ENCODE measurements around the gene TMEM129.
"Not testable (repeated sequence)": the region's sequence is repeated elsewhere in the genome, so short reads cannot be mapped to it uniquely, and the experiment has no call there.

The TMEM129 gene

GRCh38 chr4:1721666-1722550 is 785 bp upstream of the TMEM129 start:
- DNase-seq (ENCODE audit: low read depth in 2 of 2): no peak

DNA sequence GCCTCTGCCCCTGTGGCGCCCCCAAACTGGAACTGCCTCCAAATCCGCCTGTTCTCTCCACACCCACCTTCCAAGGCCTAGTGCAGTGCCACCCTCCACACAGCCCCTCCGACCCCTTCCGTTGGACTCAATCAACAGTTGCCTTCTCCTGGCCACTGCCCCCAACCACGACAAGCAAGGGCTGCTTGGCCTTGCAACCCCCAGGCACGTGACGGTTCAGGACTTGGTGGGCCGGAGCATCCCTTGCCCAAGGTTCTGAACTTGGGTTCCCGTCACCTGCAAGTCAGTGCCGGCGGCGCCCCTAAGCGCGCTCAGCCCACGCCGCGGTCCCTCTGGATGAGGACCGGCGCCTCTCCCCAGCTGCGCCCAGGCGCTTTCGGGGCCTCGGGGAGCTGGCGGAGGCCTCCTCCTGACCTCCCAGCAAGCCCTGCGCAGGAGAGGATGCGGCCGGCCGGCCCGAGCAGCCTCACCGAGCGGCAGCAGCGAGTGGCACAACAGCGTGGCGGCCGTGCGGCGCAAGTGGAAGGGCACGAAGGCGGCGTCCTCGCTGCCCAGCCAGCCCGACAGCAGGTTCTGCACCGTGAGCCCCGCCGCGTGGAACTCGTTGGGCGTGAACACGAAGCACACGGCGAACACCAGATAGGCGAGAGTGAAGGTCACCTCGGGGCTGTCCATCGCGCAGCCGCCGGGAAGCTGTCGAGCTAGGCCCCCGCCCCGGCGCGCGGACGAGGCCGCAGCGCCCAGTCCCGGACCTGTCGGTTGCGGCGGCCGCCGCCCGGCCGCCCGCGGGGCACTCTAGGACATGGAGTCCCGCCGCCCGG is 750 bp downstream of the TMEM129 start:
- DNase-seq (ENCODE audit: low read depth in 2 of 2): no peak

- no peak for DNase-seq (ENCODE audit: low read depth in 2 of 2)
Observed at GRCh38 chr4:1718095-1718850, 2.9 kb downstream of the TMEM129 start.

DNA sequence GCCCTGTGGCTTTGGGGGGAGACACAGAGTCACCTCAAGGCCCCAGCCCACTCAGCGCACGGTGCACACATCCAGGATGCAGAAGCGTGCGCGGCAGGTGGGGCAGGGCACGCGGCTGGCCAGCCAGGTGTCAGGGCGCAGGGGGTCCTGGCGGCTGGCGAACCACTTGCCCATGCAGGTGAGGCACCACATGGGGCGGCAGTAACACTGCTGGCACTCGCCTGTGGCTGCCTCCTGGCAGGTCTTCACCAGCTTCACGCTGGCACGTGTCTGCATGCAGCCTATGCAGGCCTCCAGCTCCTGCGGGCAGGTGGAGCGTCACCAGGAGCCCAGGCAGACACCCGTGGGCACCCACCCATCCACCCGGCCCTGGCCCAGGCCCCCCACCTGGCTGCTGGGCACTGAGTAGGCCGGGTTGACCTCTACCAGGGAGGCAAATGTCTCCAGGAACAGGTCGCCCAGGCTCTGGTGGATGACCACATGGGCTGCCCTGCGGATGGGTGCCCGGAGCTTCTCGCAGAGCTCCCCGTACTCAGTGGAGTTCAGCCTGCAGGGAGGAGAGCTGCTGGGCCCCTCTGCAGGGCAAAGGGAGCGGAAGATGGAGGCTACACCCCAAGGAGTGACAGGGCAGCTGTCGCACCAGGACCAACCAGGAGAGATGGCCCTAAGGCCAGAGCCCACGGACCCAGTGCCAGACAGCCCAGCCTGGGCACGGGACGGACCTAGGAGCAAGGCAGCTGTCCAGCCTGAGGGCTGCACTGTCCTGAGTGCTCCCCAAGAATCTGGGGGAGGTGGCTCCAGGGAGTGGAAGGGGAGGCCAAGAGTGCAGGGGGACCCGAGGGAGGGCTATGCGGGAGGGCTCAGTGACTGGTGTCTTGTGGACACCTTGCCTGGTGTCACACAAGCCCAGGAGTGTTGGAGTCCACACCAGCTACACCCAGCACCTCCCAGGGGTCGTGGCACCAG is 3.7 kb downstream of the TMEM129 start:
- no peak for DNase-seq (ENCODE audit: low read depth in 2 of 2)

DNA sequence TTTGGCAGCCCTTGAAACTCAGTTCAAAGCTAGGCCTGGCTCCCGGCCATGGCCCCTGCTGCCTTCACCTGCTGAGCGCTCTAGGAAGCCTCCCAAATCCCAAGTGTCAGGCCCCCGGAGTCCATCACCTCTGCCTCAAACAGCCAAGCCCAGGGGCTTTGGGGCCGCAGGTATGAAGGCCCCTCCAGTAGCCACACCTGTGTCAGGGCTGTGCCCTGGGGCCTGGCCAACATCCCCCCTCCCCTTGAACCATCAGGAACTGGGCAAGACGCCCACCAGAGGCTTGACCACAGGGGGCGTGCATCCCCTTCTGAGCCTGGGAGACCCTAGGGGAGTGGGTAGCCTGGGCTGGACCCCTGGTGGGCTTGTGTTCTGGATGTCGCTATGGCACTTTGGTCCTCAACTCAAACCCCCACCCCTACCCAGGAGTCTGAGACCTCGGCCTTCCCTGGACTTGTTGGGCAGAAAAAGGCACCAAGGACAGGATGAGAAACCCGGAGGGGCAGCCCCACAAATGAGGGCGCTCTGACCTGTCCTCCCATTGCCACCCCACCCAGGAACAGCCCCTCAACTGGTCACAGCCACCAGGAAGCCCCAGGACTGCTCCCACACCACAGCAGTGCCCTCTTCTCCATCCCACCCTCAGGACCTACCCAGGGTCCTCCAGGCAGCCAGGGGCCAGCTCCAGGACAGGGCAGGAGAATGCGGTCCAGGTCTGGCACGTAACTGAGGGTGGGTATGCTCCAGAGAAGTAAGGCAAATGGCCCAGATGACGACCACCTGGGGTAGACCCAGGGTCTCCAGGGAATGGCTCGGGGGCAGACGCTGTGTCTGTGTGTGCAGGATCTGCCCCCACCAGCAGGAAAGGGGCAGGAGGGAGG is 4.8 kb downstream of the TMEM129 start:
- DNase-seq (ENCODE audit: low read depth in 2 of 2): no peak

GRCh38 chr4:1715002-1715758 is 5.9 kb downstream of the TMEM129 start:
- no peak for DNase-seq (ENCODE audit: low read depth in 2 of 2)

GRCh38 chr4:1714303-1715001 is 6.7 kb downstream of the TMEM129 start:
- DNase-seq (ENCODE audit: low read depth in 2 of 2): no peak

GRCh38 chr4:1713003-1713851 is 7.9 kb downstream of the TMEM129 start:
- DNase-seq (ENCODE audit: low read depth in 2 of 2): peak in 1 of 2 donors; percentile 39

GRCh38 chr4:1712216-1713002 is 8.7 kb downstream of the TMEM129 start, which contains the start of gene SLBP:
Gene SLBP, minus strand, starts transcription at chr4:1712319. Its CDS starts 131 bp downstream, at chr4:1712188.
- peak; percentile 98 to 99 for DNase-seq (ENCODE audit: low read depth in 2 of 2)

GRCh38 chr4:1711571-1712215 is 9.4 kb downstream of the TMEM129 start:
- peak in 1 of 2 donors; percentile 52 for DNase-seq (ENCODE audit: low read depth in 2 of 2)

GRCh38 chr4:1711055-1711570 is 10.0 kb downstream of the TMEM129 start:
- no peak for DNase-seq (ENCODE audit: low read depth in 2 of 2)

DNA sequence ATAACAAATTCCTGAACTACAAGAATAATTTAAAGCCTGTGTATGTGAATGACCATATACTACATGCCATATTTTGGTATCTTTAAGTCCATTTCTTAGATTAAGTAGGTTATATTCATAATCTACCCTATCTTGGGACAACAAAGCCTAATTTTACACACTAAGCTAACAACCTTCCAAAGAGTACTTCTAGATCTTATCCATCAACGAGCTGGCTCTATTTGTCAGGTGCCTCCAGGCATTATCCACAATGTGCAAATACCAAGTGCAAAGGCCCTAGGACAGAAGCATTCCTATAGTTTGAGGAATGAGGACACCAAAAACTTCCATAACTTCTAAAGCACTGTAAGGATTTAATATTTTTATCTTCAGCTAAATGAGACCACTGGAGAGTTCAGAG is 12.5 kb downstream of the TMEM129 start:
- no peak for DNase-seq (ENCODE audit: low read depth in 2 of 2)

DNA sequence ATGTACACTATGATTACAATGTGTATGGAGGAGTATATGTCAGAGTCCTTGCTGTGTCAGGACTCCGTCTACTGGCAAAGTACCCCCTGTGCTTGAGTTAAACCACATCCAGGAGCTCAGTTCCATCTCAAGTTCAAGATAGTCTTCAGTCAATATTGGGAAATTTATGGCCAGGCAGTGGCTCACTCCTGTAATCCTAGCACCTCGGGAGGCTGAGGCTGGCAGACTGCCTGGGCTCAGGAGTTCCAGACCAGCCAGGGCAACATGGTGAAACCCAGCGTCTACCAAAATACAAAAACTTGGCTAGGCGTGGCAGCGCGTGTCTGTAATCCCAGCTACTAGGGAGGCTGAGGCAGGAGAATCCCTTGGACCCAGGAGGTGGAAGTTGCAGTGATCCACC is 14.8 kb downstream of the TMEM129 start:
- no peak for DNase-seq (ENCODE audit: low read depth in 2 of 2)

GRCh38 chr4:1705732-1706131 is 15.4 kb downstream of the TMEM129 start:
- no peak for DNase-seq (ENCODE audit: low read depth in 2 of 2)

GRCh38 chr4:1703867-1704266 is 17.3 kb downstream of the TMEM129 start:
- no peak for DNase-seq (ENCODE audit: low read depth in 2 of 2)

- DNase-seq (ENCODE audit: low read depth in 2 of 2): not testable (repeated sequence)
Observed at GRCh38 chr4:1701671-1702070, 19.5 kb downstream of the TMEM129 start.
